Skin epidermis (tissue), 12 donors: Measurements from ENCODE around the gene CASTOR1.

Experiments
- H3K27ac ChIP-seq, 21 experiments: fragments of 200-600 bp; sonication (generic) in 11 of 21; one replicate each; pipeline ENCODE4 v1.5.0; 2020; ENCODE audit warnings: mild to moderate bottlenecking in 3 of 21, inconsistent platforms in 2 of 21, moderate library complexity in 2 of 21
- H3K4me3 ChIP-seq, 7 experiments: fragments of 200-600 bp; sonication (generic) in 2 of 7; one replicate each; pipeline ENCODE4 v1.5.0; 2020; ENCODE audit warnings: inconsistent platforms in 2 of 7, mild to moderate bottlenecking in 2 of 7, moderate library complexity in 1 of 7

Gene CASTOR1

GRCh38 chr22:30288419-30289140, 725 bp downstream of the CASTOR1 start:
- peak overlapping the region in 20 of 21 experiments; percentile 8 to 94 (median 87) for H3K27ac ChIP-seq
- peak overlapping the region; percentile 44 to 86 (median 74) for H3K4me3 ChIP-seq

GRCh38 chr22:30287648-30288418, 1.5 kb downstream of the CASTOR1 start:
- Histone ChIP-seq H3K4me3 (peak overlapping the region in 5 of 7 experiments; percentile 45 to 86 (median 74)), H3K27ac (peak overlapping the region in 16 of 21 experiments; percentile 16 to 94 (median 88))

GRCh38 chr22:30286813-30287647, 2.3 kb downstream of the CASTOR1 start:
- no peak overlapping the region for H3K4me3 ChIP-seq
- H3K27ac ChIP-seq = peak overlapping the region in 1 of 21 experiments; percentile 93

- H3K4me3 ChIP-seq = no peak overlapping the region
- H3K27ac ChIP-seq = peak overlapping the region in 1 of 21 experiments; percentile 14
These were observed 3.0 kb downstream of the CASTOR1 start for GRCh38 chr22:30286331-30286730.

GRCh38 chr22:30285846-30286200, 3.5 kb downstream of the CASTOR1 start:
- H3K4me3 ChIP-seq = no peak overlapping the region

GRCh38 chr22:30285176-30285845, 4.0 kb downstream of the CASTOR1 start:
- no peak overlapping the region for H3K4me3 ChIP-seq
- H3K27ac ChIP-seq = no peak overlapping the region

More at GRCh38 chr22:30285846-30286200, 3.5 kb downstream of the CASTOR1 start:
- H3K27ac ChIP-seq = no peak overlapping the region

- Histone ChIP-seq H3K4me3 (no peak overlapping the region), H3K27ac (no peak overlapping the region)
These were observed 4.6 kb downstream of the CASTOR1 start for GRCh38 chr22:30284666-30285065.

- no peak overlapping the region for H3K4me3 ChIP-seq
- H3K27ac ChIP-seq = no peak overlapping the region
These were observed 5.1 kb downstream of the CASTOR1 start for GRCh38 chr22:30284172-30284571.

- no peak overlapping the region for H3K27ac ChIP-seq
- H3K4me3 ChIP-seq = no peak overlapping the region
These were observed 6.0 kb downstream of the CASTOR1 start for GRCh38 chr22:30283342-30283741.

- Histone ChIP-seq H3K4me3 (no peak overlapping the region), H3K27ac (no peak overlapping the region)
These were observed 6.7 kb downstream of the CASTOR1 start for GRCh38 chr22:30282616-30283046.

- H3K27ac ChIP-seq = no peak overlapping the region
These were observed 8.8 kb downstream of the CASTOR1 start for GRCh38 chr22:30280505-30280904.

GRCh38 chr22:30279932-30280331, 9.4 kb downstream of the CASTOR1 start:
- Histone ChIP-seq H3K27ac (no peak overlapping the region), H3K4me3 (no peak overlapping the region)

More at GRCh38 chr22:30280505-30280904, 8.8 kb downstream of the CASTOR1 start:
- H3K4me3 ChIP-seq = no peak overlapping the region

- no peak overlapping the region for H3K27ac ChIP-seq
These were observed 10.1 kb downstream of the CASTOR1 start for GRCh38 chr22:30279046-30279788.

GRCh38 chr22:30277547-30278344, 11.6 kb downstream of the CASTOR1 start:
- H3K4me3 ChIP-seq = no peak overlapping the region
- peak overlapping the region in 20 of 21 experiments; percentile 0 to 87 (median 63) for H3K27ac ChIP-seq

More at GRCh38 chr22:30279046-30279788, 10.1 kb downstream of the CASTOR1 start:
- no peak overlapping the region for H3K4me3 ChIP-seq

GRCh38 chr22:30276039-30276438, 13.3 kb downstream of the CASTOR1 start:
- H3K27ac ChIP-seq = no peak overlapping the region

GRCh38 chr22:30275625-30276024, 13.7 kb downstream of the CASTOR1 start:
- Histone ChIP-seq H3K4me3 (no peak overlapping the region), H3K27ac (no peak overlapping the region)

More at GRCh38 chr22:30276039-30276438, 13.3 kb downstream of the CASTOR1 start:
- H3K4me3 ChIP-seq = no peak overlapping the region

GRCh38 chr22:30274437-30274812, 14.9 kb downstream of the CASTOR1 start:
- no peak overlapping the region for H3K4me3 ChIP-seq
- no peak overlapping the region for H3K27ac ChIP-seq
